Measurements from ENCODE around the gene RPL10.

DNA sequence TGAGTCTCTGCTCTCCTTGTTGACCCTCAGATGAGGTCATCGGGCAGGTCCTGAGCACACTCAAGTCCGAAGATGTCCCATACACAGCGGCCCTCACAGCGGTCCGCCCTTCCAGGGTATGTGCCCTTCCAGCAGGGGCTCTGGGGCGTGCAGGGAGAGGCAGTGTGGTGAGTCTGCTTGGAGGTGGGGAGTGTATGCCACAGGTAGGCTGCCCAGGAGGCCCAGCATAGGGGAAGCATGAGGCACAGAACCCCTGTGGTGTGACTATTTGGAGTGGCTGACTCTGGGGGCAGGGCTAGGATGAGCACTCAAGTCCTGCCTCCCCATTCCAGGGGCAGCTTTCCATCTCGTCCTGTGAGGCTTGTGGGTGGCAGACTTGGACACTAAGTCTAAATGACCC, 35.4 kb downstream of the RPL10 start:
- TF ChIP-seq, protein P1, sequence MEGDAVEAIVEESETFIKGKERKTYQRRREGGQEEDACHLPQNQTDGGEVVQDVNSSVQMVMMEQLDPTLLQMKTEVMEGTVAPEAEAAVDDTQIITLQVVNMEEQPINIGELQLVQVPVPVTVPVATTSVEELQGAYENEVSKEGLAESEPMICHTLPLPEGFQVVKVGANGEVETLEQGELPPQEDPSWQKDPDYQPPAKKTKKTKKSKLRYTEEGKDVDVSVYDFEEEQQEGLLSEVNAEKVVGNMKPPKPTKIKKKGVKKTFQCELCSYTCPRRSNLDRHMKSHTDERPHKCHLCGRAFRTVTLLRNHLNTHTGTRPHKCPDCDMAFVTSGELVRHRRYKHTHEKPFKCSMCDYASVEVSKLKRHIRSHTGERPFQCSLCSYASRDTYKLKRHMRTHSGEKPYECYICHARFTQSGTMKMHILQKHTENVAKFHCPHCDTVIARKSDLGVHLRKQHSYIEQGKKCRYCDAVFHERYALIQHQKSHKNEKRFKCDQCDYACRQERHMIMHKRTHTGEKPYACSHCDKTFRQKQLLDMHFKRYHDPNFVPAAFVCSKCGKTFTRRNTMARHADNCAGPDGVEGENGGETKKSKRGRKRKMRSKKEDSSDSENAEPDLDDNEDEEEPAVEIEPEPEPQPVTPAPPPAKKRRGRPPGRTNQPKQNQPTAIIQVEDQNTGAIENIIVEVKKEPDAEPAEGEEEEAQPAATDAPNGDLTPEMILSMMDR (conservative IDR thresholded peaks at IDR 0.05): no peak
- no peak for TF ChIP-seq EZH2 (IDR thresholded peaks at IDR 0.05; ENCODE audit: low read depth)
